Fibroblast of villous mesenchyme (primary cell): Measurements from ENCODE around the gene ATRN. TPM values are rescaled to one million over a fixed set of nuclear protein-coding genes. Genes with fewer than 3 reads are reported as not detected.

ENCODE experiments used
- DNase-seq: peaks from one replicate; pipeline ENCODE4 v3.0.0-alpha.2; 2010; ENCODE audit warnings: low read depth
- H3K4me3 ChIP-seq: 2 replicates; pipeline ENCODE4 v1.5.1; 2011; ENCODE audit warnings: low read depth, mild to moderate bottlenecking, low read length
- CTCF ChIP-seq: IDR thresholded peaks from 2 replicates; pipeline ENCODE4 v1.5.1; 2012; ENCODE audit warnings: low read depth, mild to moderate bottlenecking, low read length; ENCODE audit not compliant: insufficient read depth
- total RNA-seq: library from RNA; depleted of rRNA; stranded (reverse); fragments of >200 nt; gene quantifications from 2 replicates; pipeline ENCODE4 v1.2.3, GENCODE V29; 2012

The ATRN gene
- total RNA-seq, 1 donor: 39.3 TPM

- DNase-seq: no peak
- no peak overlapping the region for H3K4me3 ChIP-seq
- no peak for TF ChIP-seq CTCF
Measured at GRCh38 chr20:3693376-3693775, 222.6 kb downstream of the ATRN start.

GRCh38 chr20:3694864-3695263 lies 224.0 kb downstream of the ATRN start:
- no peak overlapping the region for H3K4me3 ChIP-seq
- TF ChIP-seq CTCF: no peak
- DNase-seq: no peak

GRCh38 chr20:3696200-3696599 lies 225.4 kb downstream of the ATRN start:
- no peak for DNase-seq
- H3K4me3 ChIP-seq: no peak overlapping the region
- TF ChIP-seq CTCF: peak; percentile 39

- DNase-seq: no peak
- TF ChIP-seq CTCF: no peak
Measured at GRCh38 chr20:3696745-3697587, 226.1 kb downstream of the ATRN start.

GRCh38 chr20:3697588-3698305 lies 226.9 kb downstream of the ATRN start:
- H3K4me3 ChIP-seq: no peak overlapping the region
- DNase-seq: no peak
- TF ChIP-seq CTCF: no peak

More at GRCh38 chr20:3696745-3697587, 226.1 kb downstream of the ATRN start:
- no peak overlapping the region for H3K4me3 ChIP-seq

- DNase-seq: no peak
- no peak overlapping the region for H3K4me3 ChIP-seq
- no peak for TF ChIP-seq CTCF
Measured at GRCh38 chr20:3698591-3699001, 227.8 kb downstream of the ATRN start.
